ENCODE measurements around the gene FBXO46.

GRCh38 chr19:45705115-45705514, 25.6 kb downstream of the FBXO46 start:
- no peak for TF ChIP-seq POLR2AphosphoS5 (IDR thresholded peaks at IDR 0.05)
- no peak for TF ChIP-seq CTCF (IDR thresholded peaks at IDR 0.05)
- no peak for TF ChIP-seq POLR2A (IDR thresholded peaks at IDR 0.05)
